Body of pancreas (tissue), 4 donors: ENCODE data around the gene DEFB128.

Experiments
- CTCF ChIP-seq, 7 experiments: fragments of 450-650 bp in 4 of 7; fragments of 200-600 bp in 3 of 7; sonication (generic) in 3 of 7; IDR thresholded peaks; one replicate each; pipeline ENCODE4 v1.5.1; 2016 to 2019; ENCODE audit warnings: antibody characterized with exemption in 7 of 7
- POLR2A ChIP-seq, 3 donors: fragments of 450-650 bp; IDR thresholded peaks; one replicate each; pipeline ENCODE4 v1.6.1; 2016; ENCODE audit warnings: antibody characterized with exemption in 3 of 3, mild to moderate bottlenecking in 2 of 3

DNA sequence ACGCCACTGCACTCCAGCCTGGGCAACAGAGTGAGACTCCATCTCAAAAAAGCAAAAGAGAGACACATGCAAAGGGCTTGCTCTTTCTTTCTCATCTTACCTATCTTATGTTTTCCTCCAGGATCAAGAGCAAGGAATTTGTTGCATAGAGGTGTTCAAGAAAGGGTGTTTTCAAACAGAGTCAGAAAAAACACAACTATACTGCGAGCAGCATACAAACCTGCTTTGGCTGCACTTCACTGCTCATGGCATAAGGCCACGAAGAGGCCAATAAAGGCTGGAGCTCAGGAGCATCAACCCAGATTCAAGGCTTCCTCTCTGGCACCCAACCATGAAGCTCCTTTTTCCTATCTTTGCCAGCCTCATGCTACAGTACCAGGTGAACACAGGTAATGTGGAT lies 37.4 kb upstream of the DEFB128 start, which contains the start of gene DEFB129:
- no peak for TF ChIP-seq CTCF (IDR thresholded peaks at IDR 0.05)
- no peak for TF ChIP-seq POLR2A (IDR thresholded peaks at IDR 0.05)
